GM18502 (cell line): ENCODE data around the gene CFAP43.
"Not testable (repeated sequence)": the region's sequence is repeated elsewhere in the genome, so short reads cannot be mapped to it uniquely, and the experiment has no call there.

Experiments
- ATAC-seq: cut with Tn5 transposase; IDR thresholded peaks from one replicate; pipeline ENCODE4 v1.9.1; 2021; ENCODE audit warnings: mild to moderate bottlenecking; ENCODE audit not compliant: unreplicated experiment, poor library complexity

CFAP43 gene

GRCh38 chr10:104232613-104233102 lies 494 bp upstream of the CFAP43 start:
- ATAC-seq: peak; percentile 20

- no peak for ATAC-seq
Observed at GRCh38 chr10:104230490-104230889, 1.7 kb downstream of the CFAP43 start.

- ATAC-seq: no peak
Observed at GRCh38 chr10:104223304-104223703, 8.9 kb downstream of the CFAP43 start.

GRCh38 chr10:104220522-104220921 lies 11.6 kb downstream of the CFAP43 start:
- ATAC-seq: no peak

GRCh38 chr10:104218751-104219150 lies 13.4 kb downstream of the CFAP43 start:
- ATAC-seq: no peak

- no peak for ATAC-seq
Observed at GRCh38 chr10:104216631-104217030, 15.5 kb downstream of the CFAP43 start.

GRCh38 chr10:104209575-104210198 lies 22.5 kb downstream of the CFAP43 start:
- no peak for ATAC-seq

- ATAC-seq: no peak
Observed at GRCh38 chr10:104208730-104209129, 23.4 kb downstream of the CFAP43 start.

- no peak for ATAC-seq
Observed at GRCh38 chr10:104202231-104202630, 29.9 kb downstream of the CFAP43 start.

- ATAC-seq: no peak
Observed at GRCh38 chr10:104201636-104202035, 30.5 kb downstream of the CFAP43 start.

- no peak for ATAC-seq
Observed at GRCh38 chr10:104199567-104199966, 32.6 kb downstream of the CFAP43 start.

GRCh38 chr10:104197364-104197763 lies 34.8 kb downstream of the CFAP43 start:
- no peak for ATAC-seq

- no peak for ATAC-seq
Observed at GRCh38 chr10:104195706-104196105, 36.5 kb downstream of the CFAP43 start.

GRCh38 chr10:104193787-104194186 lies 38.4 kb downstream of the CFAP43 start:
- ATAC-seq: no peak

GRCh38 chr10:104190695-104191094 lies 41.5 kb downstream of the CFAP43 start:
- ATAC-seq: no peak

GRCh38 chr10:104183682-104184081 lies 48.5 kb downstream of the CFAP43 start:
- ATAC-seq: no peak

GRCh38 chr10:104174136-104174535 lies 58.0 kb downstream of the CFAP43 start:
- not testable (repeated sequence) for ATAC-seq

GRCh38 chr10:104170610-104171254 lies 61.4 kb downstream of the CFAP43 start:
- ATAC-seq: no peak

GRCh38 chr10:104155591-104155990 lies 76.6 kb downstream of the CFAP43 start:
- no peak for ATAC-seq

- ATAC-seq: no peak
Observed at GRCh38 chr10:104151737-104152136, 80.4 kb downstream of the CFAP43 start.

- no peak for ATAC-seq
Observed at GRCh38 chr10:104150139-104150538, 82.0 kb downstream of the CFAP43 start.

- no peak for ATAC-seq
Observed at GRCh38 chr10:104146882-104147281, 85.3 kb downstream of the CFAP43 start.
